AG09319 (cell line): Measurements from ENCODE around the gene AKR1E2.
"Not testable (repeated sequence)": the region's sequence is repeated elsewhere in the genome, so short reads cannot be mapped to it uniquely, and the experiment has no call there.

Source experiments
- DNase-seq: peaks from one replicate; pipeline ENCODE4 v3.0.0-alpha.2; 2010; ENCODE audit warnings: low read depth; ENCODE audit errors: extremely low read depth
- TF ChIP-seq, protein P1 (sequence below): IDR thresholded peaks from 2 replicates; pipeline ENCODE4 v1.5.1; 2011; ENCODE audit warnings: low read depth, mild to moderate bottlenecking, inconsistent platforms, low read length, moderate library complexity

AKR1E2 gene

DNA sequence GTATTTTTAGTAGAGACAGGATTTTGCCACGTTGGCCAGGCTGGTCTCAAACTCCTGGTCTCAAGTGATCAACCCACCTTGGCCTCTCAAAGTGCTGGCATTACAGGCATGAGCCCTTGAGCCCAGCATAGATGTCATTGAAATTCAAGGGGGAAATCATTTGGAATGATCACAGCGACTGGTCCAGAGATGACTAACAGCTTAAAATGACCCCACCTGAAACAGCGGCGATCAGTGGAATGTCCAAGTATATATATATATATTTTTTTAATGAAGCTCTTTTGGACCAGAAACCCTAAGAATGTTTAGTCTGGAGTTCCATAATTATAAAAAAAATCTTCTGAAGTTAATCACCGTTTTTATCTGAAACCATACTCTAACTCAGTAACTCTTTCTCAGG is 12.5 kb upstream of the AKR1E2 start:
- DNase-seq, result no peak
- TF ChIP-seq, protein P1, sequence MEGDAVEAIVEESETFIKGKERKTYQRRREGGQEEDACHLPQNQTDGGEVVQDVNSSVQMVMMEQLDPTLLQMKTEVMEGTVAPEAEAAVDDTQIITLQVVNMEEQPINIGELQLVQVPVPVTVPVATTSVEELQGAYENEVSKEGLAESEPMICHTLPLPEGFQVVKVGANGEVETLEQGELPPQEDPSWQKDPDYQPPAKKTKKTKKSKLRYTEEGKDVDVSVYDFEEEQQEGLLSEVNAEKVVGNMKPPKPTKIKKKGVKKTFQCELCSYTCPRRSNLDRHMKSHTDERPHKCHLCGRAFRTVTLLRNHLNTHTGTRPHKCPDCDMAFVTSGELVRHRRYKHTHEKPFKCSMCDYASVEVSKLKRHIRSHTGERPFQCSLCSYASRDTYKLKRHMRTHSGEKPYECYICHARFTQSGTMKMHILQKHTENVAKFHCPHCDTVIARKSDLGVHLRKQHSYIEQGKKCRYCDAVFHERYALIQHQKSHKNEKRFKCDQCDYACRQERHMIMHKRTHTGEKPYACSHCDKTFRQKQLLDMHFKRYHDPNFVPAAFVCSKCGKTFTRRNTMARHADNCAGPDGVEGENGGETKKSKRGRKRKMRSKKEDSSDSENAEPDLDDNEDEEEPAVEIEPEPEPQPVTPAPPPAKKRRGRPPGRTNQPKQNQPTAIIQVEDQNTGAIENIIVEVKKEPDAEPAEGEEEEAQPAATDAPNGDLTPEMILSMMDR, result no peak

- not testable (repeated sequence) for DNase-seq
Observed at GRCh38 chr10:4815646-4816180, 10.3 kb upstream of the AKR1E2 start.

DNA sequence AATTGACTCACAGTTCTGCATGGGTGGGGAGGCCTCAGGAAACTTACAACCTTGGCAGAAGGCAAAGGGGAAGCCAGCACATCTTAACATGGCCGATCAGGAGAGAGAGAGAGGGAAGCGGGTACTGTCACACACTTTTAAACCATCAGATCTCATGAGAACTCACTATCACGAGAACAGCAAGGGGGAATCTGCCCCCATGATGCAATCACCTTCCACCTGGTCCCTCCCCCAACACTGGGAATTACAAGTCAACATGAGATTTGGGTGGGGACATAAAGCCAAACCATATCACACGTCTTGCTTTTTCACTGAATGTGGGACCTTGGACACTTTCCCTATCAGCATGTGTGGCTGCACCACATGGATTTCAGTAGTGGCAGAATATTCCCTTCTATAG is 9.0 kb upstream of the AKR1E2 start:
- TF ChIP-seq, protein P1, result no peak

DNA sequence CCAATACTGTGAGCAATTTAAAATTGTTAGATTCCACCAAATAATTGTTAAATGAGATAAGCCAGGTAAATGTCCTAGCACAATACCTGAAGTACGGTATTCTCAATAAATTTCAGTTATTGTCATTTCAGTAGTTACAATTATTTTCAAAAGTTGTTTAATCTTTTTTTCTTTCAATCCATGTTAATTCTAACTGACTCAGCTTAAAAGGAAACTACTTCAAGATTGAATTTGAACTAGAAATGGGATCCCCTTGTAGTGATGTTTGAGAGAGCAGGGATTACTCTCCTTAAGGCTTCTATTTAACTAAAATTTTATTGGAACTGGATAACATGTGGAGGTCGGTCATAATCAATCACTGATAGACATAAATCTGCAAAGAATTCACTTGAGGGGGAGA is 6.9 kb upstream of the AKR1E2 start:
- TF ChIP-seq, protein P1, result no peak
- DNase-seq, result no peak

More for the DNA sequence above, 9.0 kb upstream of the AKR1E2 start:
- no peak for DNase-seq

GRCh38 chr10:4819707-4820106 is 6.3 kb upstream of the AKR1E2 start:
- TF ChIP-seq, protein P1, result no peak
- no peak for DNase-seq

DNA sequence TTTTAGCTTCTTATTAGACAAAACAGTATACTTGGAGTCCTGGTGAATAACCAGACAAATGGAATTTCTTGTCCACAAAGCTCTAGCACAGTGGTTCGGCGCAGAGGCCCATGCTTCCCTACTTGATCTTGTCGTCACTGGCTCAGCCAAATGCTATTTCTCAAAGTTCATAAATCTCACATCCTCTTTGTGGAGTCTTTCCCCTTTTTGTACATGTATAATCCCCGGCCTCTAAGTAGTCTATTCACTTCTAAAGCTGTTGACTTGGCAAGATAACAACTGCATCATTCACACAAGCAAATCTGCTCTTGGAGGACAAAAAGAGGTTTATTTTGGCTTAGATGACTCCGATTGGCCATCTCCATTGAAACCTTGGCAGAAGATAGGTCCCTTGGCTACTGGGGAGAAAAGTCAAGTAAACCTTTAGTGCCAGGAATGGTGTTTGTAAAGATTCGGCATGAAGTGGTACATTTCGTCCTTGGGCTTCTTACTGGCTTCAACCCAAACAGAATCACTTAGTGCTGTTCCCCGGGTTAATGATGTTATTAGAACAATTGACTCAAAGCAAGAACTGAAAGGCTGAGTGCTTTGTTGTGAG is 5.1 kb upstream of the AKR1E2 start:
- no peak for DNase-seq
- TF ChIP-seq, protein P1, result no peak

GRCh38 chr10:4822208-4822607 is 3.8 kb upstream of the AKR1E2 start:
- TF ChIP-seq, protein P1, result no peak
- DNase-seq, result no peak

- DNase-seq, result no peak
- TF ChIP-seq, protein P1, result no peak
Observed at GRCh38 chr10:4824791-4825310, 1.2 kb upstream of the AKR1E2 start.
